ENCODE results near the gene UST.

Gene UST

GRCh38 chr6:148800536-148800935 is 53.7 kb downstream of the UST start:
- no peaks in the 10 kb centered on the region for H4K20me1 ChIP-seq
- no peak overlapping the region for H3K4me3 ChIP-seq
- no peak overlapping the region for H3K27ac ChIP-seq
- H3K27me3 ChIP-seq = no peaks in the 10 kb centered on the region
- H3K4me2 ChIP-seq = peak overlapping the region; percentile 3; the same call in 1 of the 2 replicates
- TF ChIP-seq Cebpa-rat (IDR thresholded peaks at IDR 0.05) = no peak
- H3K36me3 ChIP-seq = no peaks in the 10 kb centered on the region
- H3K9ac ChIP-seq = no peak overlapping the region
- H3K4me1 ChIP-seq = peaks cover 11% of the 10 kb centered on the region
- H3K9me3 ChIP-seq = no peaks in the 10 kb centered on the region

GRCh38 chr6:148803979-148804378 is 57.1 kb downstream of the UST start:
- Histone ChIP-seq H3K27ac (no peak overlapping the region), H3K4me3 (no peak overlapping the region), H3K36me3 (no peaks in the 10 kb centered on the region), H3K4me2 (no peak overlapping the region), H3K9ac (no peak overlapping the region), H3K9me3 (no peaks in the 10 kb centered on the region), H4K20me1 (no peaks in the 10 kb centered on the region), H3K27me3 (no peaks in the 10 kb centered on the region), H3K4me1 (peaks cover 11% of the 10 kb centered on the region)
- TF ChIP-seq Cebpa-rat (IDR thresholded peaks at IDR 0.05) = no peak

GRCh38 chr6:148805777-148806176 is 58.9 kb downstream of the UST start:
- TF ChIP-seq Cebpa-rat (IDR thresholded peaks at IDR 0.05) = no peak
- Histone ChIP-seq H3K4me2 (no peak overlapping the region), H3K9me3 (no peaks in the 10 kb centered on the region), H3K4me1 (peaks cover 1% of the 10 kb centered on the region; the same call in 1 of the 2 replicates), H3K4me3 (no peak overlapping the region), H3K9ac (no peak overlapping the region), H3K27me3 (no peaks in the 10 kb centered on the region), H3K27ac (no peak overlapping the region), H4K20me1 (no peaks in the 10 kb centered on the region), H3K36me3 (no peaks in the 10 kb centered on the region)

- Histone ChIP-seq H3K27ac (no peak overlapping the region), H3K27me3 (no peaks in the 10 kb centered on the region), H3K36me3 (no peaks in the 10 kb centered on the region), H4K20me1 (no peaks in the 10 kb centered on the region), H3K9me3 (no peaks in the 10 kb centered on the region), H3K4me3 (no peak overlapping the region), H3K4me1 (no peaks in the 10 kb centered on the region), H3K9ac (no peak overlapping the region), H3K4me2 (no peak overlapping the region)
- TF ChIP-seq Cebpa-rat (IDR thresholded peaks at IDR 0.05) = no peak
These were observed 61.0 kb downstream of the UST start for GRCh38 chr6:148807784-148808183.

- no peak overlapping the region for H3K4me3 ChIP-seq
These were observed 62.0 kb downstream of the UST start for GRCh38 chr6:148808786-148809304.

GRCh38 chr6:148811459-148811858 is 64.6 kb downstream of the UST start:
- no peaks in the 10 kb centered on the region for H4K20me1 ChIP-seq
- no peaks in the 10 kb centered on the region for H3K4me1 ChIP-seq
- H3K27ac ChIP-seq = no peak overlapping the region
- no peaks in the 10 kb centered on the region for H3K36me3 ChIP-seq
- no peak for TF ChIP-seq Cebpa-rat (IDR thresholded peaks at IDR 0.05)
- H3K4me2 ChIP-seq = no peak overlapping the region
- peaks cover 14% of the 10 kb centered on the region for H3K9me3 ChIP-seq
- H3K27me3 ChIP-seq = no peaks in the 10 kb centered on the region
- H3K9ac ChIP-seq = no peak overlapping the region
- H3K4me3 ChIP-seq = no peak overlapping the region

More at GRCh38 chr6:148808786-148809304, 62.0 kb downstream of the UST start:
- H3K36me3 ChIP-seq = no peaks in the 10 kb centered on the region
- no peak for TF ChIP-seq Cebpa-rat (IDR thresholded peaks at IDR 0.05)
- H3K4me1 ChIP-seq = no peaks in the 10 kb centered on the region
- no peak overlapping the region for H3K27ac ChIP-seq
- no peaks in the 10 kb centered on the region for H3K9me3 ChIP-seq
- H3K9ac ChIP-seq = no peak overlapping the region
- H3K4me2 ChIP-seq = no peak overlapping the region
- no peaks in the 10 kb centered on the region for H4K20me1 ChIP-seq
- no peaks in the 10 kb centered on the region for H3K27me3 ChIP-seq

GRCh38 chr6:148814082-148814790 is 67.4 kb downstream of the UST start:
- no peaks in the 10 kb centered on the region for H3K27me3 ChIP-seq
- no peak overlapping the region for H3K4me3 ChIP-seq
- no peaks in the 10 kb centered on the region for H3K36me3 ChIP-seq
- no peaks in the 10 kb centered on the region for H4K20me1 ChIP-seq
- no peak overlapping the region for H3K4me2 ChIP-seq
- H3K9ac ChIP-seq = no peak overlapping the region
- no peak overlapping the region for H3K27ac ChIP-seq
- TF ChIP-seq Cebpa-rat (IDR thresholded peaks at IDR 0.05) = no peak
- H3K4me1 ChIP-seq = no peaks in the 10 kb centered on the region
- H3K9me3 ChIP-seq = peaks cover 14% of the 10 kb centered on the region

- Histone ChIP-seq H4K20me1 (no peaks in the 10 kb centered on the region), H3K4me3 (no peak overlapping the region), H3K27ac (no peak overlapping the region), H3K4me2 (no peak overlapping the region), H3K4me1 (no peaks in the 10 kb centered on the region), H3K27me3 (no peaks in the 10 kb centered on the region), H3K36me3 (no peaks in the 10 kb centered on the region), H3K9me3 (peaks cover 14% of the 10 kb centered on the region), H3K9ac (no peak overlapping the region)
- TF ChIP-seq Cebpa-rat (IDR thresholded peaks at IDR 0.05) = no peak
These were observed 68.0 kb downstream of the UST start for GRCh38 chr6:148814869-148815268.

- no peak overlapping the region for H3K4me2 ChIP-seq
- H4K20me1 ChIP-seq = no peaks in the 10 kb centered on the region
- no peaks in the 10 kb centered on the region for H3K27me3 ChIP-seq
- no peak overlapping the region for H3K27ac ChIP-seq
- H3K9ac ChIP-seq = no peak overlapping the region
- no peaks in the 10 kb centered on the region for H3K36me3 ChIP-seq
- no peak overlapping the region for H3K4me3 ChIP-seq
- TF ChIP-seq Cebpa-rat (IDR thresholded peaks at IDR 0.05) = no peak
- no peaks in the 10 kb centered on the region for H3K4me1 ChIP-seq
- peaks cover 14% of the 10 kb centered on the region for H3K9me3 ChIP-seq
These were observed 69.3 kb downstream of the UST start for GRCh38 chr6:148816117-148816516.

GRCh38 chr6:148817689-148818088 is 70.9 kb downstream of the UST start:
- TF ChIP-seq Cebpa-rat (IDR thresholded peaks at IDR 0.05) = no peak
- Histone ChIP-seq H4K20me1 (no peaks in the 10 kb centered on the region), H3K27ac (no peak overlapping the region), H3K9me3 (peaks cover 14% of the 10 kb centered on the region), H3K4me3 (no peak overlapping the region), H3K4me1 (no peaks in the 10 kb centered on the region), H3K9ac (no peak overlapping the region), H3K36me3 (no peaks in the 10 kb centered on the region), H3K4me2 (no peak overlapping the region), H3K27me3 (no peaks in the 10 kb centered on the region)
